ENCODE data around the gene GPHA2. TPM values are rescaled to one million over a fixed set of nuclear protein-coding genes. Genes with fewer than 3 reads are reported as not detected.

GPHA2 gene
- polyA plus RNA-seq, 1 of the 3 experiments (the other 2 are of a cell fraction), result not detected

GRCh38 chr11:64929625-64930024, 6.1 kb downstream of the GPHA2 start:
- Histone ChIP-seq H3K9ac (no peak overlapping the region), H3K9me2 (no peaks in the 10 kb centered on the region), H3K79me2 (ENCODE audit: insufficient read depth) (peaks cover 11% of the 10 kb centered on the region; the same call in 1 of the 2 replicates), H3K4me3 (ENCODE audit: low read depth in 2 of 2, low read length in 1 of 2) (no peak overlapping the region), H3K4me1 (ENCODE audit: control insufficient read depth in 1 of 2, insufficient read depth in 2 of 2, low read depth in 1 of 2, low read length in 1 of 2) (peaks cover 0 to 18% of the 10 kb centered on the region in 2 experiments; a peak in 1 of 4 replicates), H2AFZ (ENCODE audit: low read depth) (no peak overlapping the region), H3F3A (replicated peaks; ENCODE audit: insufficient read depth) (no peaks in the 10 kb centered on the region), H4K20me1 (ENCODE audit: insufficient read depth) (no peaks in the 10 kb centered on the region), H3K27ac (ENCODE audit: low read depth in 2 of 2, low read length in 1 of 2) (no peak overlapping the region), H3K27me3 (ENCODE audit: insufficient read depth) (no peaks in the 10 kb centered on the region), H3K4me2 (no peak overlapping the region), H3K36me3 (replicated peaks in 1 of 2; ENCODE audit: control insufficient read depth in 1 of 2, insufficient read depth in 2 of 2, low read length in 1 of 2) (peaks cover 11 to 44% of the 10 kb centered on the region in 2 experiments), H3K9me3 (no peaks in the 10 kb centered on the region)
- POLR2A ChIA-PET, result no interaction called here
- TF ChIP-seq RXRA (IDR thresholded peaks at IDR 0.05; ENCODE audit: borderline replicate concordance, low read depth), result no peak
- TF ChIP-seq EP300 (IDR thresholded peaks at IDR 0.05; ENCODE audit: borderline replicate concordance in 1 of 2, low read depth in 1 of 2, low read length in 1 of 2), result no peak
- TF ChIP-seq USF2 (IDR thresholded peaks at IDR 0.05; ENCODE audit: borderline replicate concordance, low read depth, low read length), result no peak
- no peak for TF ChIP-seq NFIC (IDR thresholded peaks at IDR 0.05; ENCODE audit: borderline replicate concordance)
- TF ChIP-seq, protein P1, sequence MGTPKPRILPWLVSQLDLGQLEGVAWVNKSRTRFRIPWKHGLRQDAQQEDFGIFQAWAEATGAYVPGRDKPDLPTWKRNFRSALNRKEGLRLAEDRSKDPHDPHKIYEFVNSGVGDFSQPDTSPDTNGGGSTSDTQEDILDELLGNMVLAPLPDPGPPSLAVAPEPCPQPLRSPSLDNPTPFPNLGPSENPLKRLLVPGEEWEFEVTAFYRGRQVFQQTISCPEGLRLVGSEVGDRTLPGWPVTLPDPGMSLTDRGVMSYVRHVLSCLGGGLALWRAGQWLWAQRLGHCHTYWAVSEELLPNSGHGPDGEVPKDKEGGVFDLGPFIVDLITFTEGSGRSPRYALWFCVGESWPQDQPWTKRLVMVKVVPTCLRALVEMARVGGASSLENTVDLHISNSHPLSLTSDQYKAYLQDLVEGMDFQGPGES (IDR thresholded peaks at IDR 0.05; ENCODE audit: low read depth, low read length), result no peak
- no peak for TF ChIP-seq YY1 (IDR thresholded peaks at IDR 0.05; ENCODE audit: low read depth)
- TF ChIP-seq PBX3 (IDR thresholded peaks at IDR 0.05), result no peak
- CTCF ChIA-PET, result interaction anchor here (1.9 kb wide), 1 partner anchor 85 kb away, joined by 8 read pairs; the partner anchor contains the start of gene ARL2
- WGBS (ENCODE audit: low lambda C conversion rate), result 91% methylated on average over 7 of the region's 7 CpGs
- no peak for DNase-seq

GRCh38 chr11:64928957-64929356, 6.7 kb downstream of the GPHA2 start:
- H3K36me3 ChIP-seq (replicated peaks in 1 of 2; ENCODE audit: control insufficient read depth in 1 of 2, insufficient read depth in 2 of 2, low read length in 1 of 2), result peaks cover 11 to 42% of the 10 kb centered on the region in 2 experiments
- WGBS (ENCODE audit: low lambda C conversion rate), result 98% methylated on average over 2 of the region's 2 CpGs
- TF ChIP-seq JUND (IDR thresholded peaks at IDR 0.05) (no peak), PBX3 (IDR thresholded peaks at IDR 0.05) (no peak), TCF12 (IDR thresholded peaks at IDR 0.05) (no peak), EP300 (IDR thresholded peaks at IDR 0.05; ENCODE audit: borderline replicate concordance in 1 of 2, low read depth in 1 of 2, low read length in 1 of 2) (no peak), MEF2A (IDR thresholded peaks at IDR 0.05; ENCODE audit: borderline replicate concordance, low read depth) (no peak), TEAD4 (IDR thresholded peaks at IDR 0.05; ENCODE audit: borderline replicate concordance, insufficient read depth) (no peak), NRF1 (IDR thresholded peaks at IDR 0.05; ENCODE audit: low read depth, low read length) (no peak), SMC3 (IDR thresholded peaks at IDR 0.05; ENCODE audit: low read depth, low read length) (no peak)
- TF ChIP-seq, protein P2, sequence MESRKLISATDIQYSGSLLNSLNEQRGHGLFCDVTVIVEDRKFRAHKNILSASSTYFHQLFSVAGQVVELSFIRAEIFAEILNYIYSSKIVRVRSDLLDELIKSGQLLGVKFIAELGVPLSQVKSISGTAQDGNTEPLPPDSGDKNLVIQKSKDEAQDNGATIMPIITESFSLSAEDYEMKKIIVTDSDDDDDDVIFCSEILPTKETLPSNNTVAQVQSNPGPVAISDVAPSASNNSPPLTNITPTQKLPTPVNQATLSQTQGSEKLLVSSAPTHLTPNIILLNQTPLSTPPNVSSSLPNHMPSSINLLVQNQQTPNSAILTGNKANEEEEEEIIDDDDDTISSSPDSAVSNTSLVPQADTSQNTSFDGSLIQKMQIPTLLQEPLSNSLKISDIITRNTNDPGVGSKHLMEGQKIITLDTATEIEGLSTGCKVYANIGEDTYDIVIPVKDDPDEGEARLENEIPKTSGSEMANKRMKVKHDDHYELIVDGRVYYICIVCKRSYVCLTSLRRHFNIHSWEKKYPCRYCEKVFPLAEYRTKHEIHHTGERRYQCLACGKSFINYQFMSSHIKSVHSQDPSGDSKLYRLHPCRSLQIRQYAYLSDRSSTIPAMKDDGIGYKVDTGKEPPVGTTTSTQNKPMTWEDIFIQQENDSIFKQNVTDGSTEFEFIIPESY (IDR thresholded peaks at IDR 0.05; ENCODE audit: borderline replicate concordance, low read depth), result no peak
- TF ChIP-seq, protein P1 (IDR thresholded peaks at IDR 0.05; ENCODE audit: low read depth, low read length), result no peak

More at GRCh38 chr11:64928957-64929356, 6.7 kb downstream of the GPHA2 start:
- Histone ChIP-seq H3K4me2 (no peak overlapping the region), H3K4me3 (ENCODE audit: low read depth in 2 of 2, low read length in 1 of 2) (no peak overlapping the region), H2AFZ (ENCODE audit: low read depth) (no peak overlapping the region), H3K27me3 (ENCODE audit: insufficient read depth) (no peaks in the 10 kb centered on the region), H3F3A (replicated peaks; ENCODE audit: insufficient read depth) (no peaks in the 10 kb centered on the region), H3K9me3 (no peaks in the 10 kb centered on the region), H3K9me2 (no peaks in the 10 kb centered on the region), H4K20me1 (ENCODE audit: insufficient read depth) (no peaks in the 10 kb centered on the region), H3K4me1 (ENCODE audit: control insufficient read depth in 1 of 2, insufficient read depth in 2 of 2, low read depth in 1 of 2, low read length in 1 of 2) (peaks cover 0 to 20% of the 10 kb centered on the region in 2 experiments; a peak in 1 of 4 replicates), H3K9ac (no peak overlapping the region), H3K79me2 (ENCODE audit: insufficient read depth) (peaks cover 13% of the 10 kb centered on the region; the same call in 1 of the 2 replicates), H3K27ac (ENCODE audit: low read depth in 2 of 2, low read length in 1 of 2) (no peak overlapping the region)
- ChIA-PET POLR2A (no interaction called here), CTCF (interaction anchor here (0.6 to 1.9 kb wide), 4 partner anchors 41 to 165 kb away, joined by 3 to 8 read pairs (median 4); partner anchors contain the start of gene ARL2)
- DNase-seq, result no peak
